ENCODE results near the gene SDK1. TPM values are rescaled to one million over a fixed set of nuclear protein-coding genes. Genes with fewer than 3 reads are reported as not detected.

Gene SDK1
- total RNA-seq, 1 donor from 2014 or later, result 16.7 TPM

- Histone ChIP-seq H3K27ac (no peak overlapping the region), H3K27me3 (no peaks in the 10 kb centered on the region), H3K36me3 (no peaks in the 10 kb centered on the region), H3K4me3 (no peak overlapping the region), H3K4me1 (no peaks in the 10 kb centered on the region), H3K9me3 (no peaks in the 10 kb centered on the region)
- TF ChIP-seq POLR2A (IDR thresholded peaks at IDR 0.05), result no peak
- no peak for DNase-seq (ENCODE audit: extremely low spot score in 2 of 2)
- intact Hi-C loops (cut with DNase I), result no loop called here
Observed at GRCh38 chr7:3973264-3973663, 672.2 kb downstream of the SDK1 start.

- no peak overlapping the region for H3K4me3 ChIP-seq
- H3K27ac ChIP-seq, result no peak overlapping the region
- H3K9me3 ChIP-seq, result no peaks in the 10 kb centered on the region
- no peaks in the 10 kb centered on the region for H3K36me3 ChIP-seq
- no peaks in the 10 kb centered on the region for H3K4me1 ChIP-seq
- TF ChIP-seq CTCF (IDR thresholded peaks at IDR 0.05) (no peak), POLR2AphosphoS5 (IDR thresholded peaks at IDR 0.05; ENCODE audit: insufficient read depth in 1 of 2, low read depth in 1 of 2) (no peak), POLR2A (IDR thresholded peaks at IDR 0.05) (no peak)
- no peak for DNase-seq (ENCODE audit: extremely low spot score in 2 of 2)
- intact Hi-C loops (cut with DNase I), result no loop called here
- no peaks in the 10 kb centered on the region for H3K27me3 ChIP-seq
Observed at GRCh38 chr7:3974329-3974728, 673.3 kb downstream of the SDK1 start.

GRCh38 chr7:3975371-3975770 lies 674.3 kb downstream of the SDK1 start:
- H3K27ac ChIP-seq, result no peak overlapping the region
- intact Hi-C loops (cut with DNase I), result no loop called here
- H3K4me3 ChIP-seq, result no peak overlapping the region
- DNase-seq (ENCODE audit: extremely low spot score in 2 of 2), result no peak
- TF ChIP-seq POLR2AphosphoS5 (IDR thresholded peaks at IDR 0.05; ENCODE audit: insufficient read depth in 1 of 2, low read depth in 1 of 2), result no peak
- no peak for TF ChIP-seq CTCF (IDR thresholded peaks at IDR 0.05)
- TF ChIP-seq POLR2A (IDR thresholded peaks at IDR 0.05), result no peak
- H3K4me1 ChIP-seq, result no peaks in the 10 kb centered on the region
- no peaks in the 10 kb centered on the region for H3K27me3 ChIP-seq
- H3K9me3 ChIP-seq, result no peaks in the 10 kb centered on the region
- H3K36me3 ChIP-seq, result no peaks in the 10 kb centered on the region

- no peaks in the 10 kb centered on the region for H3K27me3 ChIP-seq
- DNase-seq (ENCODE audit: extremely low spot score in 2 of 2), result no peak
- no peak for TF ChIP-seq CTCF (IDR thresholded peaks at IDR 0.05)
- no peak for TF ChIP-seq POLR2A (IDR thresholded peaks at IDR 0.05)
- TF ChIP-seq POLR2AphosphoS5 (IDR thresholded peaks at IDR 0.05; ENCODE audit: insufficient read depth in 1 of 2, low read depth in 1 of 2), result no peak
- H3K9me3 ChIP-seq, result no peaks in the 10 kb centered on the region
- no peaks in the 10 kb centered on the region for H3K36me3 ChIP-seq
- intact Hi-C loops (cut with DNase I), result no loop called here
- H3K4me3 ChIP-seq, result no peak overlapping the region
- no peaks in the 10 kb centered on the region for H3K4me1 ChIP-seq
- no peak overlapping the region for H3K27ac ChIP-seq
Observed at GRCh38 chr7:3977391-3977790, 676.3 kb downstream of the SDK1 start.

- TF ChIP-seq POLR2A (IDR thresholded peaks at IDR 0.05), result no peak
- TF ChIP-seq POLR2AphosphoS5 (IDR thresholded peaks at IDR 0.05; ENCODE audit: insufficient read depth in 1 of 2, low read depth in 1 of 2), result no peak
- no peak for TF ChIP-seq CTCF (IDR thresholded peaks at IDR 0.05)
- Histone ChIP-seq H3K27me3 (no peaks in the 10 kb centered on the region), H3K4me1 (no peaks in the 10 kb centered on the region), H3K27ac (no peak overlapping the region), H3K36me3 (no peaks in the 10 kb centered on the region), H3K9me3 (no peaks in the 10 kb centered on the region), H3K4me3 (no peak overlapping the region)
- intact Hi-C loops (cut with DNase I), result no loop called here
- DNase-seq (ENCODE audit: extremely low spot score in 2 of 2), result no peak
Observed at GRCh38 chr7:3978839-3979238, 677.8 kb downstream of the SDK1 start.

All from vagina (tissue), 2 donors.